GM18502 (cell line): ENCODE data around the gene HSD11B2.

ENCODE experiments used
- ATAC-seq: cut with Tn5 transposase; IDR thresholded peaks from one replicate; pipeline ENCODE4 v1.9.1; 2021; ENCODE audit warnings: mild to moderate bottlenecking; ENCODE audit not compliant: unreplicated experiment, poor library complexity

Gene HSD11B2

DNA sequence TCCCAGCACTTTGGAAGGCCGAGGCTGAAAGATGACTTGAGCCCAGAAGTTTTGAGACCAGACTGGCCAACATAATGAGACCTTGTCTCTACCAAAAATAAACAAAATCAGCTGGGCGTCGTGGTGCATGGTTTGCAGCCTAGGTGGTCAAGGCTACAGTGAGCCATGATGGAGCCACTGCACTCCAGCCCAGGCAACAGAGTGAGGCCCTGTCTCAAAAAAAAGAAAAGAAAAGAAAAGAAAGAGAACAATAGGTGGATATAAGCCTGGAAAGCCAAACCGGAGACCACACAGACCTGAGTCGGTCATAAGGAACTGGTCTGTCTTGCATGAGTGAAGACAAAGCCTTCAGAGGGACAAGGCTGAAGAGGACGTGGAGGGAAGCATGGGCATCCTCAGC, 35.7 kb downstream of the HSD11B2 start:
- no peak for ATAC-seq

DNA sequence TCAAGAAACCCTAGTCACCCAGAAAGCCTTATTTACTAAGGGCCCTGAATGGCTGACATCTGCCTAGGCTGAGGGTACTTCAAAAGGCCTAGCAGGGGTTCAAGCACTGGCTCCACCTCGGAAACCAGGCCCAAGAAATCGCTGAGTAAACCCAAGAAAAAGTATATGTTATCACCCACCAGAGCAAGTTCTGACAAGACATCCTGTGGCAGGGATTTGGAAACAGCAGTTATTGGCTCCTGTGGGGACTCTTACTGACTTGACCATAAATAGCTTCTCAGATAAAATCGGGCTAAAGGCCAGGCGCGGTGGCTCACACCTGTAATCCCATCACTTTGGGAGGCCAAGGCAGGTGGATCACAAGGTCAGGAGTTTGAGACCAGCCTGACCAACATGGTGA, 37.8 kb downstream of the HSD11B2 start:
- ATAC-seq = no peak

DNA sequence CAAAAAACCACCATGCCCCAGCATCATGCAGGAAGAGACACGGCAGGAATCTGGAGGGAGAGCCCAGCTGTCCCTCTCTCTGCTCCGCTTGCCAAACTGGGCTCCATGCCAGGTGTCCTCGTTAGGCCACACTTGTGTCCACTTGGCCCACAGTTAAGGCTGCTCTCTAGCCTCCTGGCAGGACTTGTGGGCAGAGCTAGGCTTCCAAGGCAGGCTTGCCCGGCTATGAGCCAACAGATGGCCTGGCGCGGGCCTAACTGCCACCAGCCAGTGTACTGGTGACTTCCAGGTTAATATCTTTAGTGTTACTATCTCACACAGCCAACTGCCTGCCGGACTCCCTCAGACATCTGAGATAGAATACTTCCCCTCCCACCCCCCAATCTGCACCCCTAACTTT, 39.4 kb downstream of the HSD11B2 start:
- ATAC-seq = no peak

DNA sequence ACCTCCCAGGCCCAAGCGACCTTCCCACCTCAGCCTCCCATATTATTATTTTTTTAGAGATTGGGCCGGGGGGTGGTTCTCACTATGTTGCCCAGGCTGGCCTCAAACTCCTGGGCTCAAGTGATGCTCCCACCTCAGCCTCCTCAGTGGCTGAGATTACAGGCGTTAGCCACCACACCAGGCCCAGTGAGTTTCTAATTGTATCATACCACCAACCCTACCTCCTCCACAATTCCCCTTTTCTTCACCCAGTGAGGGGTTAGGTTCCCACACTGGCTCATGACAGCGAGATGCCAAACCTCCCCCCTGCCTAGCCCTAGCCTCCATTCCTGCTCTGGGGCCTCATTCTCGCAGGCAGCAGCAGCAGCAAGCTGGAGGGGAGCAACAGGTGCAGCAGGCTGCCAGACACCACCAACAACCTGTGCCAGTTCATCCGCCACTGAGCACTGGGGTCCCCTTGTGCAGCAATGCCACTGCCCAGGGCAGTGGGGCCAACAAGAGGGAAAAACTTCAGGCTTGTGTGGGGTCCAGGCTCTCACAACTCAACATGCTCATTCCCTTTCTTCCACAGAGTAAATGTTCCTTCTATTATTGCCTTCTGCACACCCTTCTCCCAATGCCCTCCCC, 41.0 kb downstream of the HSD11B2 start:
- ATAC-seq = no peak

DNA sequence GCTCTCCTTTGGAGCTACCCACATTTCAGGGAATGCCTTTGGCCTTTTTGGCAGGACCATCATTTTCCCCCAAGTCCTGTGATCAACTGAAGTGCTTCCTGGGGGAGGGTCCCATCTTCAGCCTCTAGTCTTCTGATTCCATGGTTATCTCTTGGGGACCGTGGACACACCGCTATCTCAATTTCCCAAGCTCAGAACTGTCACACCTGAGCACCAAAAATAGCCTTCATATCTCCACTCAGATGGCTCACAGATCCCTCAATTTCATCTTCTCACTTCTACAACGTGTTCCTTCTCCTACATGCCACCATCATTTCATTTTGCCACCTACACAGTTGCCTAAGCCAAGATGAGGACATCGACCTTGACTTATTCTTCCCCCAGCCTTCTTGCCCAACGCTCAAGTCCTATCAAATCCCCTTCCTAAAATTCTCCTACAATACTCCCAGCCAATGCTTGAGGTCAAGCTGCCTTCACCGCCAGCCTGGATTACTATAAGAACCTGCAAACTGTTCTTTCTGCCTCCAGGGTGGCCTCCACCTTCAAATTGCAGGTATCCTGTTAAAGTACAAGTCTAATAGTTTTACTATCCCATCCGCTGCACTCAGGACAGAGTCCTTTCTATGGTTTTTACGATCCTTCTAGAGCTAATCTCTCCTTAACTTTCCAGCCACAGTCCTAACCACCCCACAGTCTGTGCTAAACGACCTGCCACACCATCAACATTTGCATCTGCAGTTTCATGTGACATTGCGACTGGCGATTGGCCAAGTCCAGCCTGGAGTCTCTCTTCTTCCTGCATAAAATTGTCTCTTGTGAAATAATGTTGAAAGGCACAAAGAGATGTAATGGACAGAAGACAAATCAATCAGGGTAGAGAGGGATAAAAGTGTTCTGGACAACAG, 43.9 kb downstream of the HSD11B2 start:
- no peak for ATAC-seq

DNA sequence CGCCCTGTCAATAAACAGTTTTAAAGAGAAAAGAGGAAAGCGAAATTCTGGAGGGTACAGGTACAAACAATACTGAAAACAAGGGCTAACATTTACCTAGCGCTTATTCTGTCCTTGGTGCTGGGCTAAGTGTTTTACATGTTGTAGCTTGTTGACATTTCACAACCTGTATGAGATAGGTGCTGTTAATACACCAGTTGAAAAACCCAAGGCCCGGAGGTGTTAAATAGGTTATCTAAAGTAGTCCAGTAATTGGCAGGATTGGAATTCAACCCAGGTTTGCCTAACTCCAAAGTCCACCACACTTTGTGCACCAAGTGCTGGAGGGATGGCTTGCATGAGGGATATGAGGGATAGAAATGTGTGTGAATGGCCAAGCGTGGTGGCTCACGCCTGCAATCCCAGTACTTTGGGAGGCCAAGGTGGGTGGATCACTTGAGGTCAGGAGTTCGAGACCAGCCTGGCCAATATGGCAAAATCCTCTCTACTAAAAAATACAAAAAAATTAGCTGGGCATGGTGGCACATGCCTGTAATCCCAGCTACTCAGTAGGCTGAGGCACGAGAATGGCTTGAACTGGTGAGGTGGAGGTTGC, 47.1 kb downstream of the HSD11B2 start:
- ATAC-seq = no peak

DNA sequence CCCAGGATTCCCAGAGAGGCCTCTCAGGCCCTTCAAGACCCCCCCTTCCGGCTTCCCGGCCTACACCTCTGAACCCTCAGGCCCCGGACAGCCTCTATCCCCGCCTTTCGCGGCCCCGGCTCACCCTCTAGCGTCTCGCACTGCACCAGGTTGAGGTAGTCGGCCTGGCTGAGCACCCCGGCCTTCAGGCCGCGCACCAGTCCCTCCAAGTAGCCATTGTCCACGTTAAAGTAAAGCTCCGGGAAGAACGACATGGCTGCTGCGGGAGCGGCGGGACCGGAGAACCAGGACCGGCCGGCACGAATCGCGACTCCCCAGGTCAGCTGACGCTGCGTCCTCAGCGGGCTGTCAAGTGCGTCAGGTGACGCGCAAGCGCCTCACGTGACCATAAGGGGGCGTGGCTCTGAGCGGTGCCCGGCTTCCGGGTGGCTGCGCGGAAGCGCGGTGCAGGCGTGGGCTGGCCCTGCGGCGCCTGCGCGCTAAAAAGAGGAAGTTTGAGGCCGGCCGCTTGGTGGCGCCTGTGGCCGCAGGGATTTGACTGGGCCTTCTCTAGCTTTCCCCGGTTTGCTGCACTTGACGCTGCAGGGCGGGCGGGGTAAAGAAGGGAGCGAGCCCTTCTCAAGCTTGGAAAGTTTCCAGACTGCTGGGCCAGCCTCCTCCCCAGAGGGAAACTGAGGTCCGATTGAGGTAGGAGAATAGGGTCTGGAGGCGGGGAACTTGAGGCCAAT, 50.1 kb downstream of the HSD11B2 start, which contains the start of gene ATP6V0D1:
Gene ATP6V0D1 (minus strand): TSS at position 325 of the 728 bp plus-strand sequence. CDS start 71 bp downstream, at position 254.
- ATAC-seq = peak; percentile 94

DNA sequence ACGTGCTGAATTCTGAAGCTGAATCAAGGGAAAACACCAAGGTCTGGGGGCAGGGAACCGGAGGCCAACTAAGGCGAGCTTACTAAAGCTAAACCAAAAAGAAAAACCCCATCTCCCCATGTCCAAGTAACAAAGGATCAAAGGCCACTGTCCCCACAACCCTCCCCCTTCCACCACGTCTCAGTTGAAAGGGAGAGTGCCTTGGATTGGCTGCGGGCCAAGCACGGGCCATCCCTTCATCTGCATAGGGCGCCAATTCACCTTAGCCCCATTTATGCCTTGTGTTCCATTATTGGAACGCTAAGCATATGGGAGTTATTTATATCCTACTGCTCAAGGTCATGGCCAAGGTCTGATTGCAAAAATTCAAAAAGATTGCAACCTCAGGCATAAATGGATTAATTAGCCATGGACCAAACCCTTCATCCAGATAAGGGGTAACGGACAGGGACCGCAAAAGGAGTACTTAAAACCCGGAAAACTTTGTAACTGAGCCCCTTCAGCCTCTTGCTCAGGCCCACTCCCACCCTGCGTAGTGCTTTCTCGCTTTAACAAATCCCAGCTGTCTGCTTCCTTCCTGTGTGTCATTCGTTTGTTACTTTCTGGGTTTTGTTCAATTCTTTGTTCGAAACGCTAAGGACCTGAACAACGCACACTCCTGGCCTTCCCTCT, 50.8 kb downstream of the HSD11B2 start:
- peak; percentile 2 for ATAC-seq

DNA sequence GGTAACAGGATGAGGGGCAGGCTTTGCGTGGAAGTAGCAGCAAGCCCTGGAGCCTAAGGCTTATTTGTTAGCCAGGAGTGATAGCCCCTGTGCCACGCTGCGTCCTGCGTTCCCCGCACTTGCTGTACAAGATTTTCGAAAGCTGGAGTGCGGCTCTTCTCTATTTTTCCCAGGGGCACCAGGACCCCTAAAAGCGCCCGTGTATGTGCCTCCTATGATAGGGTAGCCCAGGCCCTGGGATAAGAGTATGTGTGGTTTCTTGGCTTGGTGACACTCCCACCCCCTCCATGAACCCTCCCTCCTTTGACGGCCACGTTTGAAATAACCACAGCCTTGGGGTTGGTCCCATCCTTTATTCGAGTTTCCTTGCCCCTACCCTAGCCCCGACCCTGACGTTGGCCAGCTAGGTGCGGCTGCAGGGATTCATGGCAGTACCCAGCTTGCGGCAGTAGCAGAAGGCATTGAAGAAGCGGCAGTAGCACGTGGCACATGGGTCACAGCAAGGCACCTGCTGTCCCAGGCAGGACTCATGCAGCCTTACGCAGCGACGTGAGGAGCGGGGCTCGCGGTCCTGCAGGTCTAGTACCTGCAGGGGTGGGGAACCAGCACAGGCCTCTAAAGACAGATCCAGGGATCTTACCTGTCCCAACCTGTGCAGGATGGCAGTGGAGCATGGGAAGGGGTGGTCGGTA, 51.5 kb downstream of the HSD11B2 start:
- ATAC-seq = no peak

DNA sequence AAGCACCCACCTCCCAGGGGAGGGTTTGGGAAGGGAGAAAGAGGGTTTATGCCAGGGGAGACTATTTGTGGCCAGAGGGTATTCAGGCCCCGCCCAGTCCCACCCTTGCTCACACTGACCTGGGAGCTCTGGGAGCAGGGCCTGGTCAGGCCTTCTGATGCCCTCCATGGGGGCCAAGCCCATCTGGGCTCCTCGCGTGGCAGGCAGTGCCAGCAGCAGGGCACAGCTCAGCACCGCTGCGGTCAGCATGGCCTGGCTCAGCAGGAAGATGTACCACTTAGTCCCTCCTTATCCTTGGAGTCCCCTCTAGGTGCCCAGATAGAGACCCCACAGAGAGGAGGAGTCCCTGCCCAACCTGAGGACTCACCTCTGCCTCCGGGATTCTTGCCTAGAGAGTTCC, 52.2 kb downstream of the HSD11B2 start, which contains the start of gene AGRP:
Gene AGRP (minus strand): TSS at position 398 of the 400 bp plus-strand sequence. CDS start 149 bp downstream, at position 249.
- no peak for ATAC-seq

DNA sequence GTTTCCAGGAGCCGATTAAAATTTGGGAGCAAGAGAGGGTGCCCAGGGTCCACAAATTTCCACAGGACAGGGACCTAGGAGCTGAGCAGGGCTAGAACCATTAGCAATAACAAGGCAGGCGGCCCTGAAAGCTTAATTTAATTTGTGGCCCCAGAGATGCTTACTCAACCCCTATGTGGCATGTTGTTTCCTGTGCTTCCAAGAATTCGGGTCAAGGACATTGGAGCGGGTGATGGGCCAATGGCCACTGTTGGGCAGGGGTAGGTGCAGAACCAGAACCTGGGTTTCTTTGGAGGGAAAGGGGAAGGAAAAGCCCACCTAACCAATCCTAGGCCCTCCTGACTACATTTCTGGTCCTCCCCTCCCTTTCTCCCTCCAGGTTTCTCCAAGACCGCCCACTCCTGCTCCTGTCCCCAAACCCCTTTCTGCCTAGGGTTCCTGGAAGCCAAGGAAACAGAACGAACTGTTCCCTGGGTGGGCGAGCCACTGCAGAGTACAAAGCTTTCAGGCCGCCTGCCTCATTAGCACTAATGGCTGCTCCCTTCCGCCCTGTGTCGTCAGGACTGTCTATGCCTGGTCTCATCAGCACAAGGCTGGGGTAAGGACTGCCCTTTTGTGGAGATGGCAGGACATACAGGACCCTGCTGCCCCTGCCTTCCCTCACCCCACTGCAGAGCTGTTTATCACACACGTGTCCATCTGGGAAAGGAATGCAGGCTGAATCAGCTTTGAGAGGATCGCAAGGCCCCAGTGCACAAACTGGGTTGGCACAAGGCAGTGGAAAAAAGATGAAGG, 53.0 kb downstream of the HSD11B2 start:
- no peak for ATAC-seq

DNA sequence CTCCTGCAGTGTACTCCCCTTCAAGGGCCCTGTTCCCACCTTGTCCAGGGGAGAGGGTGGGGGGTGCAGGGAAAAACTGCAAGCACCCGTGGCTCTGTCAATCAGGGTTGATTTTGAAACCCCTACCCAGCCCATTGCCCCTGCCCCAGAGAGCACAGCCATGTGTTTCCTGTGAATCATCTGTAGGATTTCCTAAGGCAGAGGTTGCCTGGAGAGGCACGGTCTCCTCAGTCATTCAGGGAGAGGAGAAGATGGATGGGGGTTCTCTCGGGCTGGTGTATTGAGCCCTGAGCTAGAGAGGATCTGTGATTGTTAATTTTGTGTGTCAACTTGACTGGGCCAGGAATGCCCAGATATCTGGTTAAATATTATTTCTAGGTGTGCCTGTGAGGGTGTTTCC, 55.9 kb downstream of the HSD11B2 start:
- ATAC-seq = no peak
